ENCODE data around the gene TMEM17. TPM values are rescaled to one million over a fixed set of nuclear protein-coding genes. Genes with fewer than 3 reads are reported as not detected.

TMEM17 gene
- total RNA-seq, 2 donors from 2014 or later, result 0.46 to 0.84 TPM

DNA sequence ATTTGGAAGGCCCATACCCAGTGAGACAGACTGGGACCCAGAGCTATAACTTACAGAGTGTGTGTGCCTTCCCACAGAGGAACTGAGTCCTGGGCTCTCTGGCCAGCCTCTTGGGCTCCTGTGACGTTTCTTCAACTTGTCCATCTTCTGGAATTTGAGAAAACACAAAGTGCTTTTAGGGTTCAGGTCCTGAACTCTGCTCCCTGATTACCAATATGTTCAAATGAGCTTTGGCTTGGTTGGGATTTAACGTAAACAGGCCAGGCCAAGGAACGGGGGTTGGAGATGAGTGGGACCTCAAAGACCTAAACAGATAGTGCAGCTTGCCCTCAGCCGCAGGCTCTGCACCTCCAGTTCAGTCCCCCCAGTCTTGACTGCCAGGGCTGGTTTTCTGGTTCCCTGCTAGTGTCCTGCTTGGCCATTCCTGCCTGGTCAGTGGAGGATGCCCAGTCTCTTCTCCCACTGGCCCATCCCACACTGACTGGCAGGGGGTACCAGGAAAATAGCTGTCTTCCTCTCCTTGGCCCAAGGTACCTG is 44.9 kb downstream of the TMEM17 start:
- DNase-seq, result no peak
- intact Hi-C loops (cut with DNase I, micrococcal nuclease), result no loop called here
- no peak for ATAC-seq

DNA sequence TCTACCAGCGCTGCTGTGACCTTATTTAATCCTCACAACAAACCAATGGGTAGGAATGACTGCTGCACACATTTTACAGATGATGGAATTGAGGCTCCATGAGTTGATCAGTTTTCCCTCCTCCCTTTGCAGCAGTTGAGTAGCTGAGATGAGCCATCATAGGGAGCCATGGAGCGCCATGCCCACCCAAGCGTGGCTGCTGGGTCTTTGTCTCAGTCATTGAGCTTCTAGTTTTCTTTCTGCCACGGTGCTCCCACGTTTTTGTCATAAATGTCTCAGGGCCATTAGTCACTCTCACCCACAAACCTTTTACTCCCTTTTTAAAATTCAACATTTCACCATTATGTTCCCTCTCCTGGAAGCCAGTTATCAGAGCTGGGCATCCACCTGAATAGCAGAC is 45.8 kb downstream of the TMEM17 start:
- ATAC-seq (no peak), DNase-seq (no peak)
- intact Hi-C loops (cut with DNase I, micrococcal nuclease), result no loop called here

DNA sequence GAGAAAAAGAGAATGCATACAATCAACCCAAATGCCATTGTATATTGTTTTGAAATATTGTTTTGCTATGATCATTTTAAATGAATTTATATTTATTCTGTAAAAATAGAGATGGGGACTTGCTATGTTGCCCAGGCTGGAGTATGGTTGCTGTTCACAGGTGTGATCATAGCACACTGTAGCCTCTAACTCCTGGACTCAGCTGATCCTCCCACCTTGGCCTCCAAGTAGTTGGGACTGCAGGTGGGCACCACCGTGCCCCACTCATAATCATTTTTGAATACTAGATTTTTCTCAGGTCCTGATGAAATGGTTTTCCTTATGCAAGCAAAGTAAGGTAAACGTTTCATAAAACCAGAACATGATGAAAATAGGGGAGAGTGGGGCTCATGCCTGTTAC is 46.3 kb downstream of the TMEM17 start:
- no peak for DNase-seq
- no peak for ATAC-seq
- intact Hi-C loops (cut with DNase I, micrococcal nuclease), result loop anchor here (5.0 kb wide), 2 partner anchors 313 to 318 kb away; no protein-coding TSS in a partner anchor

DNA sequence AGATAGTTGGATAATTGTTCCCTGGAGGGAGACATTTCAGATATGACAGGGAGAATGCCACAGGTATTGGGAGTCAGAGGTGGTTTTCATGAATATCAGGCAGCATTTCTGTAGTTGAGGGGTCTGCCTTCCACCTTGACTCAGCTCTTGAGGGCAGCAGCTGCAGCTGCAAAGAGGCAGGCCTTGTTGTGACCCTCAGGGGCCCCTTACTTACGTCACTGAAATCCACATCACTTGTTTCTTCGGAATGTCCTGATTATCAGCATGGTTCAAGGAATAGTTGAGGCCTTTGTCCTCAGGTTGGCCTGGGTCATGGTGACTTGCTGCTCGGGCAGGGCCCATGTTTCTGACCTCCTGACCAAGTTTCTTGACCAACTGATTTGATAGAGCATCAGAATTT is 46.9 kb downstream of the TMEM17 start:
- no peak for DNase-seq
- intact Hi-C loops (cut with DNase I, micrococcal nuclease), result loop anchor here (5.0 kb wide), 2 partner anchors 313 to 318 kb away; no protein-coding TSS in a partner anchor

DNA sequence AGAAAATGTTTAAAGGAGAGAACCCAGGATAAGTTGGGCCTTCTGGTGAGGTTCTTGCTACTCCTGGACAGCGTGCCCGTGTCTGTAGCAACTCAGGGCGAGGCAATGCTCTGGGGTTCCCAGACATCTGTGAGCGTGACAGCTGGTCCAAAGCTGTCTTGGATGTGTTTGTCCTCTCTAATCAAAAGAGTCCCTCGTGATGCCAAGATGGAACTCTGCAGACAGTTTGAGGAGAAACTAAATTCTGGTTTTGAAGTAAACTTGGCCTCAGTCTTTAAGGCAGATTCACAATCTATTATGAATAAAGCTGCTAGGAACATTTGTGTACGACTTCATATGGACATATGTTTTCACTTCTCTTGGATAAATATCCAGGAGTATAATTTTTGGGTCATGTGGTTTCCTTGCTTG is 47.3 kb downstream of the TMEM17 start:
- intact Hi-C loops (cut with DNase I, micrococcal nuclease), result loop anchor here (5.0 kb wide), 2 partner anchors 314 to 319 kb away; no protein-coding TSS in a partner anchor
- no peak for ATAC-seq
- no peak for DNase-seq

More for the DNA sequence above, 46.9 kb downstream of the TMEM17 start:
- no peak for ATAC-seq

DNA sequence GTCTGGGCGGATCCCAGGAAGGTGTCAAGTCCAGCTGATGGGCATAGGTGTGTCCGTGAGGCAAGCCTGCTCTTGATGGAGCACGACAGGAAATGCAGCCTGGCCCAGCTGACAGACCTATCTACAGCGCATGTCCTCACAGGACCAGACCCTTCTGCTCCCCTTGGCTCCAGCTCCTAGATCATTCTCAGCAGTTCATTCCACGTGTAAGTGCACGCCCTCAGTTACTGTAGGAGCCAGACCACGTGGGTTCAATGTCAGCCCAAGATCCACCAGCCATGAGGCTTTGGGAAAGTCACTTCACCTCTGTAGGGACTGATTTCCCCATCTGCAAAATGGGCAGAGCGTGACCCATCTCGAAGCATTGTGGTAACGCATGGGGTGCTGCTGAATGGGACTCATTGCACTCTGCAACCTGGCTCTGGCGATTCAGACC is 47.8 kb downstream of the TMEM17 start:
- no peak for ATAC-seq
- DNase-seq, result no peak
- intact Hi-C loops (cut with DNase I, micrococcal nuclease), result loop anchor here (5.0 kb wide), 2 partner anchors 314 to 319 kb away; no protein-coding TSS in a partner anchor

DNA sequence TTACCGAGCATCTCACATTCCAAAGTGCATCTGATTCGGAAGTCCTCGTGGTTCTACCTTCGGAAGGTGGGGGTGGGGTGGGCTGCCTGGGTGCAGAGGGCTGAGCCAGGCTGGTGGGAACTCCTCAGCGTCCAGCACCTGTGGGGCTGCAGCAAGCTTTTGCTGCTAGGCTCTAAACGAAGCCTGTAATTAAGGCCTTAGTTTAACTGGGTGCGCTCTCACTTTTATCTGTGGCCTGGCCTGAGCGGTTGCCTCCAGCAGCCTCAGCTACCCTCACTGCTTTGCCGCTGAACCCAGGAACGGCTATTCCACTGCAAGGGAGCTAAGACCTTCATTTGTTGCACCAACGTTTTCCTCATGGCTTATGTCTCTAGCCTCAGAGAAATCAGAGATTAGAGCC is 48.4 kb downstream of the TMEM17 start:
- DNase-seq (no peak), ATAC-seq (no peak)
- intact Hi-C loops (cut with DNase I, micrococcal nuclease), result loop anchor here (5.0 kb wide), 2 partner anchors 315 to 320 kb away; no protein-coding TSS in a partner anchor

DNA sequence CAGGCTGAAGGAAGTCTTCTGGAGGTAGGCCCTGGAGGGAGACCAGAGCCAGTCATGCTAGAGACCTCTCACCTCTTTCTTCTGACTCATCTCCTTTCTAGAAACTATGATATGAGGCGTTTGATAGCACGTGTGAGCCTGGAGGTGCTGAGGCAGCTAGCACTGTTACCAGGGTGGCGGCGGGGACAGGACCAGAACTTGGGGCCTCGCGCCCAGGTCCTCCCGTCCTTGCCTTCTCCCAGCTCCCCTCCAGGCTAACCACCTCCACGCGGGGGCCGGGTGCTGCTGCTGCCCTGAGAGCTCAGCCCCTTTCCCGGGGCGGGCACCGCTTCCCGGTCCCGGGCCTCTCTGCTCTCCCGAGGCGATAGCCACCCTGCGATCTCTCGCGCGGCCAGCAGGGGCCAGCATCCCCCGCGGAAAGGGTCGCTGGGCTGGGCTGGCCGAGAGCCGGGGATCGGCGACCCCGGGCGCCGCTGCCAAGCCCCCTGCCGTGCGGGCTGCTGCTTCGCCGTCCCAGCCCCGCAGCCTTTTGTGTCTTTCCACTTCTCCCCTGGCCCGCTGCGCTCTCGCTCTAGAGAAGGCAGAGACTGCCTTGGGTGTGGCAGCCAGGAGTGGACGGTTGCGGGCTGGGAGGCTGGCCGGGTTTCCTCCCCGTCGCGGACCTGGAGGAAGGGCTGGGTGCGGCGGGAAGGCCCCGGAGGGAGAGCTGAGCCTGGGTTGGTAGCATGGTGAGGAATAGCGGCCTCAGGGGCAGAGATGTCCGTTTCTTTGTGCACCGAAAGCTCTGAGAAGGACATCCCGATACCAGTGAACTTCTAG is 49.1 kb downstream of the TMEM17 start:
- intact Hi-C loops (cut with DNase I, micrococcal nuclease), result loop anchor here (5.0 kb wide), 2 partner anchors 315 to 320 kb away; no protein-coding TSS in a partner anchor
- ATAC-seq, result peak; percentile 95

DNA sequence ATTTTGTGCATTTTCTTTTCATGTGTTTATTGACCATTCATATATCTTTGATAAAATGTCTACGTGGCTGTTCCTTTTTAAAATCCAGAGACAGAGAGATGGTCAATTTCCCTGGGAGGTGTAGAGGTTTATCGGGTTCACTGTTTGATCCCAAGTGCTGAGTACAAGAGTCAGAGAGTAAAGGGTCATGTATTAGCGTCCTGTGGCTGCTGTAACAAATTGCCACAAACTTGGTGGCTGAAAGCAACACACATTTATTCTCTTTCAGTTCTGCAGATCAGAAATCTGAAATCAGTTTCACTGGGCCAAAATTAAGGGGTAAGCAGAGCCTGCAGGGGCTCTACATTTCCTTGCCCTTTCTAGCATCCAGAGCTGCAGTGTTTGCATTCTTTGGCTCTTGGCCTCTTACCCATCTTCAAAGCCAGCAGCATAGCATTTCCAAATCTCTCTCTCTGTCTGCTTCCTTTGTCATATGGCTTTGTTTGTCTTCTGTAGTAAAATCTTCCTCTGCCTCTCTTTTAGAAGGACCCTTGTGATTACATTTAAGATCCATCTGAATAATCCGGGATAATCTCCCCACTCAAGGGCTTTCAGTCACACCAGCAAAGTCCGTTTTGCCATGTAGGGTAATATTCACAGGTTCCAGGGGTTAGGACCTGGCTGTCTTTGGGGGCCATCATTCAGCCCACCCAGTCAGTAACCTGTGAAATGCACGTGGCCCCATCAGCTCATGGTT is 49.9 kb downstream of the TMEM17 start:
- intact Hi-C loops (cut with DNase I, micrococcal nuclease), result loop anchor here (5.0 kb wide), 2 partner anchors 316 to 321 kb away; no protein-coding TSS in a partner anchor
- DNase-seq (no peak), ATAC-seq (no peak)

More for the DNA sequence above, 49.1 kb downstream of the TMEM17 start:
- DNase-seq, result peak; percentile 55 to 75

DNA sequence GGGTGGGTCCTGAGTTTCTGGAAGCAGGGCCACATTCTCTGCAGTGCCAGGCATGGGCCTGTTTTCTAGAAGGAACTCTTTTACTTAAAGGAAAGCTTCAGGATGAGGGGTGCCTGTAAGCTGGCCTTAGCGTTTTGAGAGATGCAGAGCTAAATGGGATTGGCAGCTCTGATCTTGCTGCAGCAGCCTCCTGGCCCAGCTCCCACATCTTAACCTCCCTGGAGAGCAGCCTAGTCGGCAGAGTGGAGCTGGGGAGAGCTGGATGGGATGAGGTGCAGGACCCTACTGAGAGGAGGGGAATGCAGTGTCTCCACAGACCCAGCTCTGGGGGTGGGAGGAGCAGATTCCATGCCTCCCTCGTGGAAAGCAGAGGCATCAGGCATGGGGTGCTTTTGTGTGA is 52.0 kb downstream of the TMEM17 start:
- ATAC-seq, result no peak
- no peak for DNase-seq
- intact Hi-C loops (cut with DNase I, micrococcal nuclease), result no loop called here

DNA sequence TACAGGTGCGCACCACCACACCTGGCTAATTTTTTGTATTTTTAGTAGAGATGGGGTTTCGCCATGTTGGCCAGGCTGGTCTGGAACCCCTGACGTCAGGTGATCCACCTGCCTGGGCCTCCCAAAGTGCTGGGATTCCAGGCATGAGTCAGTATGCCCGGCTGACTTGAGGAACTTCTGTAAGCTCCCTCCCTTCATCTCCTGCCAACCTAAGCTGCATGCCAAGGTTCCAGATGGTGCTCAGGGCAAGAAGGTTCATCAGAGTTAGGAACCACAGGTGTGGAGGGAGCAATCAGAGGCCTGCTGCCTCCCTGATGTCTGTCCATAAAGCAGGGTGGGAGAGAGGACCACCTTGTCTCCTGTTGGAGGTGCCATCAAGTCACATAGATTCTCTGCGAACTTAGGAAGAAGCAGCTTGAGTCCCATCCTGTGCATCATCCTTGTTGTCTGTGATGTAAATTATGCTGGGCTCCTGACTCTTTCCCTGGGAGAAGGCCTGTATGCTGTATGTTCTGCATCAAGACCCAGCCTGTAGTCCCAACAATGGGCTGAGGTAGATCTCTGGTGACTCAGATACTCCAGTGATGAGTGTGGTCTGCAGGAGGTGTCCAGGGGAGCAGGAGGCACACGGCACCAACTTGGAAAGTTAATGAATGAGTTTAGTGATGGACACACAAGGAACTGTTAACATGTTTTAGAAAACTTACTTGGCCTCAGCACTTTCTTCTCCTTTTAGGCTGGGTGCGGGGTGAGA is 53.1 kb downstream of the TMEM17 start:
- intact Hi-C loops (cut with DNase I, micrococcal nuclease), result no loop called here
- DNase-seq (no peak), ATAC-seq (no peak)

DNA sequence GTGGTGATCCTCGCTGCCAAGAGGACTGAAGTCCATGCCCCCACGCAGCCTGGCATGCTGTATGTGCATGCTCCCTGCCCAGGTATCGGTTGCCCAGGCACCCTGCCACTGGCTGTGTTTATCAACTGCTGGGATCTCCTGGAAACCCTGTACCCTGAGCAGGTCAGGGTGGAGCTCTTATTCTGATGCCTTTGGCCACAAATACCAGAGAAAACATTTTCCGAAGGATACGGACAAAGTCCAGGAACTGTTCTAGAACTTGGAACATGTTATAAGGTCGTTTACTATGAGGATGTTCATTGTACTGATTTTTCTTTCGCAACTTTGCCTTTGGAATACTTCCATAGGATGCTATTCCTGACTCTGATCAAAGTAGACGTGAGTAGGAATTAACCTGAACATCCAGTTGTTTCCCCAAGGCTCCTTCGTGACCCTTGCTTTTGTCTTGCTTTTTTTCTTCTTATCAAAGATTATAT is 55.2 kb downstream of the TMEM17 start:
- peak; percentile 67 to 71 for DNase-seq
- intact Hi-C loops (cut with DNase I, micrococcal nuclease), result no loop called here
- ATAC-seq, result peak; percentile 96

Other genes starting within 250 kb of the TMEM17 start
- 10 to 100 TPM; 22.6 to 32.1 TPM for gene EHBP1, start 199.5 kb upstream of the TMEM17 start, total RNA-seq

Data from left colon (tissue), 2 donors.